Activated T-helper 1 cell treated with anti-CD3 and anti-CD28 coated beads, Interleukin-12 subunit alpha, Interleukin-12 subunit beta, Interleukin-2, Interleukin-4 antibody, amounts not matched to agents 30 ng/mL and 10 ng/mL and 1 ng/mL, durations not matched to agents 14 hours and 24 hours and 36 hours (primary cell): ENCODE results near the gene PNMT. TPM values are rescaled to one million over a fixed set of nuclear protein-coding genes. Genes with fewer than 3 reads are reported as not detected.
A peak's percentile ranks its signal among the peaks of the same experiment; 100 is the strongest.

Source experiments
- DNase-seq: peaks from one replicate; pipeline ENCODE4 v3.0.0; 2021; ENCODE audit warnings: low spot score
- H3K27ac Mint-ChIP-seq: one replicate; pipeline ENCODE4 v1.8.0; 2021; ENCODE audit warnings: mild to moderate bottlenecking, mixed read lengths
- H3K27me3 Mint-ChIP-seq: one replicate; pipeline ENCODE4 v1.8.0; 2022; ENCODE audit warnings: mild to moderate bottlenecking, moderate library complexity, mixed read lengths; ENCODE audit not compliant: insufficient read depth
- H3K36me3 Mint-ChIP-seq: one replicate; pipeline ENCODE4 v1.8.0; 2021; ENCODE audit warnings: low read depth, mixed read lengths
- H3K4me1 Mint-ChIP-seq: one replicate; pipeline ENCODE4 v1.8.0; 2021; ENCODE audit warnings: low read depth, mixed read lengths
- H3K4me3 Mint-ChIP-seq: one replicate; pipeline ENCODE4 v1.8.0; 2021; ENCODE audit warnings: mild to moderate bottlenecking, moderate library complexity, mixed read lengths
- H3K9me3 Mint-ChIP-seq: one replicate; pipeline ENCODE4 v1.8.0; 2021; ENCODE audit warnings: mixed read lengths
- intact Hi-C: fragments of 100-400 bp; cut with micrococcal nuclease; formaldehyde crosslinking; loops from one replicate; pipeline ENCODE4 v1.15.1; 2024
- total RNA-seq: library from RNA; stranded (reverse); gene quantifications from 2 replicates; pipeline ENCODE4 v1.2.3, GENCODE V29; 2022

Gene PNMT
- total RNA-seq, 1 donor from 2014 or later, result not detected

DNA sequence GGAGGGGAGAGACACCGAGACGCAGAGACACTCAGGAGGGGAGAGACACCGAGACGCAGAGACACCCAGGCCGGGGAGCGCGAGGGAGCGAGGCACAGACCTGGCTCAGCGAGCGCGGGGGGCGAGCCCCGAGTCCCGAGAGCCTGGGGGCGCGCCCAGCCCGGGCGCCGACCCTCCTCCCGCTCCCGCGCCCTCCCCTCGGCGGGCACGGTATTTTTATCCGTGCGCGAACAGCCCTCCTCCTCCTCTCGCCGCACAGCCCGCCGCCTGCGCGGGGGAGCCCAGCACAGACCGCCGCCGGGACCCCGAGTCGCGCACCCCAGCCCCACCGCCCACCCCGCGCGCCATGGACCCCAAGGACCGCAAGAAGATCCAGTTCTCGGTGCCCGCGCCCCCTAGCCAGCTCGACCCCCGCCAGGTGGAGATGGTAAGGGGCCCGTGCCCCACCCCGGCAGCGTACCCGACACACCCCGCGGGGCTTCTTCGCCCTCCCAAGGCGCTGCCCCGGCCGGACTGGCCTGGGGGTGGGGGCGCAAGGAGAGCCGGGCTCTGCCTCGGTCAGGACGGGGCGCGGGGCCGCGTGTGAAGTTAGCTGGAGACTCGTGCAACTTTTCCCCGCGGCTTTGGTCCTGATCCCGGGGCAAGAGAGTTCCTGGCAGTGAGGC lies 41.1 kb upstream of the PNMT start:
- peaks cover 45% of the 10 kb centered on the region for H3K27me3 Mint-ChIP-seq
- peaks cover 31% of the 10 kb centered on the region for H3K4me1 Mint-ChIP-seq
- no peak overlapping the region for H3K27ac Mint-ChIP-seq
- no peak for DNase-seq
- H3K9me3 Mint-ChIP-seq, result no peaks in the 10 kb centered on the region
- no peak overlapping the region for H3K4me3 Mint-ChIP-seq
- intact Hi-C loops, result loop anchor here (10.0 kb wide), 1 partner anchor 422 kb away; the partner anchor contains the start of gene RPL19
- H3K36me3 Mint-ChIP-seq, result no peaks in the 10 kb centered on the region

DNA sequence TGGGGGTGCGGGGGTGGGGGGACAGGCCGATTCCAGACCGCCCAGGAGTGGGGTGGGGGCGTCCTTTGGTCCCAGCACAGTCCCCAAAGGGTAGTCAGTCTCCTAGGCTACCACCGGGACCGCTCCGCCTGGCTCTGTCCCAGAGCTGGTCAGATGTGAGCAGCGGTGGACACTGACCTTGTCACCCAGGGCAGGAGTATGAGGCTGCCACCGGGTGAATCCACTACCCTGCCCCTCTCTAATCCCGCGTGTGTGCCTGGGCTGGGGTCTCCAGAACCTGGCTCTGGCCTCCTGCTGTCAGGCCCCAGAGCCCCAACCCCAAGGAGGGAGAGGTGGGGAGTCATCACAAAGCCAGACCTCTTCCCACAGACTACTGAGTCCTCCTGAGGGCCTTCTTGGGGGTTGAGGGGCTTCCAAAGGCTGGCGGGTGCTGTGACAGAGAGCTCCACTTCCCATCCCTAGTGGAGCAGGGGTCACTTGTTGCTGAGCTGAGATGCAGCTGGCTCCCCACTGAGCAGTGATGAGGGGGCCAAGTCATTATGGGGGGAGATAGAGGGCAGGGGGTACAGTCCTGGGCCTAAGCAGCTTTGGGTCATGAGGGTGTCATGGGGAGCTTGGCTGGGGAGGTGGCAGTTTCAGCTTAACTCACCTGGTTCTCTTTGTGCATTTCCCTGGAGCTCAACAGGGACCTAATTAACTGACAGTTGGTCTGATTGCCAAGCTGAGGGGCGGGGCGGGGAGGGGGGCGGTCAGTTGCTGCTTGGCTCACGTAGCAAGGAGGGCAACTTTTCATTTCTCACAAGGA lies 40.3 kb upstream of the PNMT start:
- intact Hi-C loops, result loop anchor here (10.0 kb wide), 1 partner anchor 423 kb away; the partner anchor contains the start of gene RPL19
- no peak for DNase-seq
- H3K27ac Mint-ChIP-seq, result no peak overlapping the region
- H3K9me3 Mint-ChIP-seq, result no peaks in the 10 kb centered on the region
- H3K4me1 Mint-ChIP-seq, result peaks cover 24% of the 10 kb centered on the region
- H3K36me3 Mint-ChIP-seq, result no peaks in the 10 kb centered on the region
- peaks cover 45% of the 10 kb centered on the region for H3K27me3 Mint-ChIP-seq
- H3K4me3 Mint-ChIP-seq, result no peak overlapping the region

DNA sequence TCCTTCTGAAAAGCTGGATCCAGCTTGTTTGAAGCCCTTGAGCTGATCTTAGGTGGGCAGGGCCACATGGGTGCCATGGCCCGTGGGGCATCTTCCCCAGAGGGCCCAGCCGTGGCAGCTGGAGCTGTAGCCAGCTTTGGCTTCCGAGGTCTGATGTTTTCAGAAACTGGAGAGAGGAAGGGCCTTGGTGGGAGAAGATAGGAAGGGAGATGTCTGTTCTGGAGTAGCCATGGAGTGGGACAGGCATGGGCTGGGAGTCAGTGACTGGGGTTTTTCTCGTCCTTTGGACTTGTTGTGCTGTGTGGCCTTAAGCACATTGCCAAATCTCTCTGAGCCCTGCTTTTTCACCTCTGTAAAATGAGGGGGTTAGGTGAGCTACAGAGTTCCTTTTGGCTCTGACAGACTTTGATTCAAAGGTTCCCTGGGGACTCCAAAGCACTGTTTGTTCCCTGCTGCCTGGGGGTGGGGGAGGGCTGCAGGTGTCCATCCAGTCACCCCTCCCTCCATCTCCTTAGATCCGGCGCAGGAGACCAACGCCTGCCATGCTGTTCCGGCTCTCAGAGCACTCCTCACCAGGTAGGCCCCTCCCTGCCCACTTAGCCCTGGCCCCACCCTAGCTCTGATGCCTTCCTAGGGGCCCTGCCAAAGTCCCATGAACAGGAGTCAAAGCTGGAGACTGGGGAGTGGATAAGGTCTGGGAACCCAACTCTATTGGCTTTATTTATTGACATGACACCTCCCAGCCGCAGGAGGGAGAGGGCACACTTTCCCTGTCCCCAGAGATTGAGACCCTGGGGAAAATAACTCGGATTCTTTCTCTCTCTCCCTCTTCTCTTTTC lies 39.4 kb upstream of the PNMT start:
- intact Hi-C loops, result loop anchor here (10.0 kb wide), 1 partner anchor 424 kb away; the partner anchor contains the start of gene RPL19
- H3K36me3 Mint-ChIP-seq, result no peaks in the 10 kb centered on the region
- peaks cover 15% of the 10 kb centered on the region for H3K4me1 Mint-ChIP-seq
- no peak for DNase-seq
- H3K27ac Mint-ChIP-seq, result no peak overlapping the region
- H3K27me3 Mint-ChIP-seq, result peaks cover 47% of the 10 kb centered on the region
- no peak overlapping the region for H3K4me3 Mint-ChIP-seq
- H3K9me3 Mint-ChIP-seq, result no peaks in the 10 kb centered on the region

DNA sequence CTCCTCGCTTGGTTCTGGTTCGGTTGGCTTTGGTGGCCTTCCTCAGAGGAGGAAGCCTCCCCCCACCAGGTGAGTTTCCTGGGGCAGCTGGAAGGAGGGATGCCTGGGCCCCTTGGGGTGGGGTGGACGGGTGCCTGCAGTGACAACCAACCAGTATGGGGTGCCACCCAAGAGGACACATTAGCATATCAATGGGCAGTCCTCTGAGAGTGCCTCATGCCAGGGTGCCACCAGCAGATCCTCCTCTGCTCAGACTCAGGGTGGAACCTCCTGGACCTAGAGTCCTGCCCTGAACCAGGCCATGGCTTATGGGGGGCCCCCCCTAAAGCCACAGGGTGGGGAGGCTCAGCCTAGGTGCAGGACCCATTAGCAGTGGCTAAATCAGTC lies 38.8 kb upstream of the PNMT start:
- intact Hi-C loops, result loop anchor here (10.0 kb wide), 1 partner anchor 425 kb away; the partner anchor contains the start of gene RPL19
- H3K27me3 Mint-ChIP-seq, result peaks cover 47% of the 10 kb centered on the region
- DNase-seq, result no peak
- H3K36me3 Mint-ChIP-seq, result no peaks in the 10 kb centered on the region
- H3K4me3 Mint-ChIP-seq, result no peak overlapping the region
- peaks cover 14% of the 10 kb centered on the region for H3K4me1 Mint-ChIP-seq
- H3K9me3 Mint-ChIP-seq, result no peaks in the 10 kb centered on the region
- H3K27ac Mint-ChIP-seq, result no peak overlapping the region

DNA sequence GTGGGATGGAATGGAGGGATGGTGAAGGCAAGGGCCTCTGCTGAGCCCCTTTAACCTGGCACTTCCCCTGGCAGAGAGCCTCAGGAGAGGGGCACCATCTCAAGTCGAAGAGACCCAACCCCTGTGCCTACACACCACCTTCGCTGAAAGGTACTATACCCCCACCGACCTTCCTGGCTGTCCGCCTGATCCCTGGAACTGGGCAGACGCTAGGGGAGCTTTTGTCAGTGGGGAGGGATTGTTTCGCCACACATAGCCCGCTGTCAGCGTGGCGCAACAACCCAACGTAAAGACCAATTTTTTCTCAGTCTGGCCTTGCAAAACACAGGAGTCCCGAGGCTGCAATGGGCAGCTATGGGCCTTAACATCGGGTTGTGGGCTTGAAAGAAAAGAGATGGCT lies 38.4 kb upstream of the PNMT start:
- no peak overlapping the region for H3K27ac Mint-ChIP-seq
- no peak for DNase-seq
- no peaks in the 10 kb centered on the region for H3K36me3 Mint-ChIP-seq
- intact Hi-C loops, result loop anchor here (10.0 kb wide), 1 partner anchor 425 kb away; the partner anchor contains the start of gene RPL19
- H3K4me3 Mint-ChIP-seq, result no peak overlapping the region
- peaks cover 14% of the 10 kb centered on the region for H3K4me1 Mint-ChIP-seq
- H3K9me3 Mint-ChIP-seq, result no peaks in the 10 kb centered on the region
- peaks cover 43% of the 10 kb centered on the region for H3K27me3 Mint-ChIP-seq

DNA sequence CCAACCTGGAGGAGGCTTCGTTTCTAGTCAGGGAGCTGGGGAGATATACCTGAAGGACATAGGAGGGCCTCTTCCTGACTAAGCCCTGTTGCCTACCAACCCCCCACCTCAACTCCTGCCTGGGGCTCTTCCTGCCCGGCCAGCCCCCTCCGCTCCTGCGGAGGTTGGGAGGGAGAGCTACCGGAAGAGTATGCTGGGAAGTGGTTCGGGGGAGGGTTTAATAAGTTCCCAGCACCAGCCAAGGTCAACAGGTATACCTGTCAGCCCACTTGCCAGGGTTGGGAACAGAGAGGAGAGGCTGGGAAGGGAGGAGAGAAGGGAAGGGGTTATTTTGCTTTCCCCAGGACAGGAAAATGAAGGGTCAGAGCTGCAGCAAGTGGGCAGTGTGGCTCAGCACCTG lies 36.9 kb upstream of the PNMT start:
- DNase-seq, result no peak
- H3K4me3 Mint-ChIP-seq, result no peak overlapping the region
- H3K36me3 Mint-ChIP-seq, result no peaks in the 10 kb centered on the region
- intact Hi-C loops, result no loop called here
- no peak overlapping the region for H3K27ac Mint-ChIP-seq
- H3K27me3 Mint-ChIP-seq, result peaks cover 28% of the 10 kb centered on the region
- H3K9me3 Mint-ChIP-seq, result no peaks in the 10 kb centered on the region
- H3K4me1 Mint-ChIP-seq, result peaks cover 10% of the 10 kb centered on the region

DNA sequence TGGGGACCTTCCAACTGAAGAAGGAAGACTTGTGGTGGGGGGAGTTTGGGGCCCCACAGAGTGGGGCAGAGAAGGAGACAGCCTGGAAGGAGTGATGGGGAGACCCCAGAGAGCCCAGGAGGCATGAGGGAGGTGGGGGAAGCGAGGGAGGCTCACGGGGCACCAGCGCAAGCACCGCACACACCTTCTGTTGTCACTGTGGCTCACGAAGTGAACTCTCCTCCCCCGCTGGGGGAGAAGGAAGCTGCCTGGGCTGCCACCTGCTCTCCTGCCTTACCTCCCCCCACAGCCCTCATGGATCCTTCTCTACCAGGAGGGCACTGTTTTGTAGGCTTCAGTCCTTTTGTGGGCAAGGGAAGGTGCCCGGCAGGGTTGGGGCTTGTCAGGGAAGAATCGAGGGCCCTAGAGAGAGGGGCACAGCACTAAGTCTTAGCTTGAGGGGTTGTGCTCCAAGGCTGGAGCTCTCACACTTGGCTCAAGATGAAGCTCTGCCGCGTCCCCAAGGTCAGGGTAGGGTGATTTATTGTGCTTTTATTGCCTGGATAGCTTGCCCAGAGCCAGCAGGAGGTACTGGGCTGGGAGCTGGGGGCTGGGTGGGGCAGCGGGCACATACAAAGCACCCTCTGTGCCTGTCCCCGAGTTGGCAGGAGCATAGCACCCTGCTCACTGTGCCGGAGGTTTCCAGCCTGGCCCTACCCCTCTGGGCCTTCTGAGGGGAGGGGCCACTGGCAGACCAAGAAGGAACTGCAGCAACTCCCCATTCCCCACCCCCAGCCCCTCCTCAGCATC lies 35.9 kb upstream of the PNMT start:
- DNase-seq, result no peak
- no peak overlapping the region for H3K4me3 Mint-ChIP-seq
- H3K27me3 Mint-ChIP-seq, result peaks cover 23% of the 10 kb centered on the region
- H3K9me3 Mint-ChIP-seq, result no peaks in the 10 kb centered on the region
- no peaks in the 10 kb centered on the region for H3K36me3 Mint-ChIP-seq
- intact Hi-C loops, result no loop called here
- peaks cover 9% of the 10 kb centered on the region for H3K4me1 Mint-ChIP-seq
- no peak overlapping the region for H3K27ac Mint-ChIP-seq

DNA sequence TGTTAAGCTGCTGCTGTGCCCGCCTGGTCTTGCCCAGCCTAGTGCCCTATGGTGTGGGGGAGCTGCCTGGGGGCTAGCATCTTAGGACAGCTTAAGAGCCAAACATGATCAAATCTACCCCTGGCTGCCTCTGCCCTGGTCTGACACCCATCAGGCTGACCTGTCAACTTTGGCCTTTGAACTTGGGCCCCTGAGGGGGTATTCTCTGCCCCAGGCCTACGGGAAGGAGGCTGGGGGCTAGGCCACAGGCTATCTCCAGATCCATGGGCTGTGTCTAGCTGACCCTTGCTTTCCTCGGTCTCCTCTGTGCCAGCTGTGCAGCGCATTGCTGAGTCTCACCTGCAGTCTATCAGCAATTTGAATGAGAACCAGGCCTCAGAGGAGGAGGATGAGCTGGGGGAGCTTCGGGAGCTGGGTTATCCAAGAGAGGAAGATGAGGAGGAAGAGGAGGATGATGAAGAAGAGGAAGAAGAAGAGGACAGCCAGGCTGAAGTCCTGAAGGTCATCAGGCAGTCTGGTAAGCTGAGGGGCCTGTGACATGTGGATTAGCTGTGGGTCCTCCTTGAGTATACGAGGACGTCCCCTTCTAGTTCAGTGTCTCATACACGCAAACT lies 34.6 kb upstream of the PNMT start:
- Mint-ChIP-seq H3K4me3 (no peak overlapping the region), H3K27ac (no peak overlapping the region), H3K27me3 (peaks cover 16% of the 10 kb centered on the region), H3K4me1 (peaks cover 22% of the 10 kb centered on the region), H3K36me3 (peaks cover 6% of the 10 kb centered on the region), H3K9me3 (no peaks in the 10 kb centered on the region)
- DNase-seq, result no peak
- intact Hi-C loops, result loop anchor here (1.0 kb wide), 1 partner anchor 10 kb away; no protein-coding TSS in a partner anchor

DNA sequence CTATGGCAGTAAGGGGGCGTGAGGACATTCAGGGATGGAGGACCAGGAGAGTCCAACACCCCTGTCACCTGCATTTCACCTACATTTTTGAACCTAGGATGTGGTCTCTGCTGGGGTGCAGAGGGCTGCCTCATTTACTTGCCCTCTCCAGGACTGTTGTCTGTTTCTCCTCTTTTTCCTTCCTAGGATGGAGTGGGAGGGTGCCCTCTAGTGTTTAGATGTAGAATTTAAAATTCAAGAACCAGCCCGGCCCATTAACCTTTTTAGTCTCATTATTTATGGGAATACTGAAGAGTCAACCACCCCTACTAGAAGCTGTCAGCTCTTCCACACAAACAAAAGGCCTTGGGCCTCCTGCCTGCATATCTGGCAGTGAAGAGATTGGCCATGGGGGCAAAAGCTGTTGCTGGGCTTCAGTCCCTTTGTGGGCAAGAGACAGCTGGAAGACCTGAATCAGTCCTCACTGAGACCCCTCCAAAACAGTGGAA lies 33.8 kb upstream of the PNMT start:
- peak; percentile 6 for DNase-seq
- Mint-ChIP-seq H3K4me1 (peaks cover 29% of the 10 kb centered on the region), H3K27me3 (peaks cover 12% of the 10 kb centered on the region), H3K9me3 (no peaks in the 10 kb centered on the region), H3K36me3 (peaks cover 7% of the 10 kb centered on the region), H3K4me3 (no peak overlapping the region), H3K27ac (no peak overlapping the region)
- intact Hi-C loops, result loop anchor here (1.0 kb wide), 1 partner anchor 11 kb away; no protein-coding TSS in a partner anchor

DNA sequence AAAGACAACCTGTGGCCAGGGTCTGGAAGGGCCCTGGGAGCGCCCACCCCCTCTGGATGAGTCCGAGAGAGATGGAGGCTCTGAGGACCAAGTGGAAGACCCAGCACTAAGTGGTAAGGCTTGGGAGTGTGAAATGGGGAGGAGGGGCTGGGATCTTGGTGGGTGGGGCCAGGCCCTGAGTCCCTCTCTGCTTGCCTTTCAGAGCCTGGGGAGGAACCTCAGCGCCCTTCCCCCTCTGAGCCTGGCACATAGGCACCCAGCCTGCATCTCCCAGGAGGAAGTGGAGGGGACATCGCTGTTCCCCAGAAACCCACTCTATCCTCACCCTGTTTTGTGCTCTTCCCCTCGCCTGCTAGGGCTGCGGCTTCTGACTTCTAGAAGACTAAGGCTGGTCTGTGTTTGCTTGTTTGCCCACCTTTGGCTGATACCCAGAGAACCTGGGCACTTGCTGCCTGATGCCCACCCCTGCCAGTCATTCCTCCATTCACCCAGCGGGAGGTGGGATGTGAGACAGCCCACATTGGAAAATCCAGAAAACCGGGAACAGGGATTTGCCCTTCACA lies 32.6 kb upstream of the PNMT start:
- H3K27ac Mint-ChIP-seq, result no peak overlapping the region
- peaks cover 10% of the 10 kb centered on the region for H3K27me3 Mint-ChIP-seq

DNA sequence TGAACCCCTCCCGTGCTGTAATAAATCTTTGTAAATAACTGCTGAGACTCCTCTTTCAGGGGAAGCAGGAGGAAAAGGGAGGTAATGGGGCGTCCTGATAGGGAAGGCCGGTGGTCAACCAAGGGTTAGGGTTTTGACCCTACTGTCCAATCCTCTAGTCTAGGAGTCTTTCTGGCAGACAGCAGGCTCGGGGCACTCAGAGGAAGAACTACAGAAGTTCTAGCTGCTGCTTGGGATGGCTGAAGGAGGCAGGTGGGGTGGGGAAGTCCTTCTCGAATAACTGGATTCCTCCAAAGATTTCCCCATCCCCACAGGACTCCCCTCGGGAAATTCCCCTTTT lies 31.7 kb upstream of the PNMT start:
- Mint-ChIP-seq H3K4me1 (peaks cover 32% of the 10 kb centered on the region), H3K36me3 (peaks cover 7% of the 10 kb centered on the region)
- DNase-seq, result no peak

More for the DNA sequence above, 32.6 kb upstream of the PNMT start:
- Mint-ChIP-seq H3K9me3 (no peaks in the 10 kb centered on the region), H3K4me1 (peaks cover 35% of the 10 kb centered on the region), H3K4me3 (peak overlapping the region; percentile 94), H3K36me3 (peaks cover 7% of the 10 kb centered on the region)
- DNase-seq, result no peak
- intact Hi-C loops, result loop anchor here (5.0 kb wide), 3 partner anchors 173 to 347 kb away; partner anchors contain the start of genes CDK12, IKZF3 and PSMD3

More for the DNA sequence above, 31.7 kb upstream of the PNMT start:
- H3K9me3 Mint-ChIP-seq, result no peaks in the 10 kb centered on the region
- peaks cover 7% of the 10 kb centered on the region for H3K27me3 Mint-ChIP-seq
- peak overlapping the region; percentile 40 for H3K27ac Mint-ChIP-seq
- peak overlapping the region; percentile 94 for H3K4me3 Mint-ChIP-seq
- intact Hi-C loops, result loop anchor here (5.0 kb wide), 3 partner anchors 174 to 346 kb away; partner anchors contain the start of genes CDK12, IKZF3 and PSMD3
